ENCODE results near the gene NR2F2. TPM values are rescaled to one million over a fixed set of nuclear protein-coding genes. Genes with fewer than 3 reads are reported as not detected.

NR2F2 gene
- total and polyA plus RNA-seq, 2 experiments from 2014 or later, result 0.16 TPM; not detected in 1

GRCh38 chr15:96294766-96295165 lies 35.7 kb upstream of the NR2F2 start:
- Histone ChIP-seq H3K79me2 (replicated peaks; ENCODE audit: insufficient read depth) (no peaks in the 10 kb centered on the region), H3K9me2 (ENCODE audit: insufficient read depth) (peaks cover 3% of the 10 kb centered on the region; the same call in 1 of the 2 replicates), H2AFZ (no peak overlapping the region), H3K36me3 (ENCODE audit: insufficient read depth) (peaks cover 6% of the 10 kb centered on the region; the same call in 1 of the 2 replicates), H3K27ac (ENCODE audit: low read depth) (no peak overlapping the region; the same call in 1 of the 2 replicates), H3K27me3 (ENCODE audit: insufficient read depth) (no peaks in the 10 kb centered on the region), H3K4me3 (no peak overlapping the region), H3K4me1 (ENCODE audit: insufficient read depth) (peaks cover 33% of the 10 kb centered on the region), H3K4me2 (peak overlapping the region; percentile 12), H3F3A (replicated peaks; ENCODE audit: low read depth) (no peaks in the 10 kb centered on the region), H4K20me1 (replicated peaks; ENCODE audit: insufficient read depth) (no peaks in the 10 kb centered on the region)
- Mint-ChIP-seq H3K36me3 (ENCODE audit: low read depth) (peaks cover 15% of the 10 kb centered on the region; the same call in 2 of the 3 replicates), H3K9me3 (peaks cover 21% of the 10 kb centered on the region), H3K27ac (peak overlapping the region; percentile 33; the same call in 1 of the 2 replicates), H3K27me3 (ENCODE audit: insufficient read depth, low read depth, poor library complexity) (peaks cover 7% of the 10 kb centered on the region), H3K4me1 (peaks cover 28% of the 10 kb centered on the region), H3K4me3 (no peak overlapping the region)
- TF ChIP-seq CTCF (conservative IDR thresholded peaks at IDR 0.05; ENCODE audit: low read depth in 2 of 2) (no peak), NANOG (IDR thresholded peaks at IDR 0.05; ENCODE audit: borderline replicate concordance) (peak; percentile 75)
- DNase-seq (ENCODE audit: low spot score) (no peak), ATAC-seq (no peak; the same call in 2 of the 3 replicates)

- peaks cover 28% of the 10 kb centered on the region for H3K4me1 Mint-ChIP-seq
- peaks cover 21% of the 10 kb centered on the region for H3K9me3 Mint-ChIP-seq
- Histone ChIP-seq H3K79me2 (replicated peaks; ENCODE audit: insufficient read depth) (no peaks in the 10 kb centered on the region), H3K27ac (ENCODE audit: low read depth) (no peak overlapping the region), H3K27me3 (ENCODE audit: insufficient read depth) (no peaks in the 10 kb centered on the region), H3K4me1 (ENCODE audit: insufficient read depth) (peaks cover 33% of the 10 kb centered on the region), H2AFZ (no peak overlapping the region), H3K36me3 (ENCODE audit: insufficient read depth) (peaks cover 6% of the 10 kb centered on the region; the same call in 1 of the 2 replicates), H3K9me2 (ENCODE audit: insufficient read depth) (peaks cover 3% of the 10 kb centered on the region; the same call in 1 of the 2 replicates), H3K4me2 (no peak overlapping the region), H4K20me1 (replicated peaks; ENCODE audit: insufficient read depth) (no peaks in the 10 kb centered on the region), H3F3A (replicated peaks; ENCODE audit: low read depth) (no peaks in the 10 kb centered on the region), H3K4me3 (no peak overlapping the region)
- DNase-seq (ENCODE audit: low spot score) (no peak), ATAC-seq (no peak)
- H3K27ac Mint-ChIP-seq, result no peak overlapping the region
- H3K27me3 Mint-ChIP-seq (ENCODE audit: insufficient read depth, low read depth, poor library complexity), result peaks cover 4% of the 10 kb centered on the region
- TF ChIP-seq EZH2phosphoT487 (IDR thresholded peaks at IDR 0.05; ENCODE audit: unreplicated experiment) (no peak), ZNF331 (CRISPR knock-in tag; IDR thresholded peaks at IDR 0.05; ENCODE audit: low read depth) (no peak)
- peaks cover 15% of the 10 kb centered on the region; the same call in 2 of the 3 replicates for H3K36me3 Mint-ChIP-seq (ENCODE audit: low read depth)
- no peak overlapping the region for H3K4me3 Mint-ChIP-seq
Observed at GRCh38 chr15:96296264-96296663, 34.2 kb upstream of the NR2F2 start.

GRCh38 chr15:96297783-96298182 lies 32.7 kb upstream of the NR2F2 start:
- no peaks in the 10 kb centered on the region for H3F3A ChIP-seq (replicated peaks; ENCODE audit: low read depth)
- peaks cover 15% of the 10 kb centered on the region; the same call in 2 of the 3 replicates for H3K36me3 Mint-ChIP-seq (ENCODE audit: low read depth)
- peaks cover 4% of the 10 kb centered on the region for H3K27me3 Mint-ChIP-seq (ENCODE audit: insufficient read depth, low read depth, poor library complexity)
- no peaks in the 10 kb centered on the region for H3K27me3 ChIP-seq (ENCODE audit: insufficient read depth)
- H3K4me1 ChIP-seq (ENCODE audit: insufficient read depth), result peaks cover 33% of the 10 kb centered on the region
- peaks cover 3% of the 10 kb centered on the region; the same call in 1 of the 2 replicates for H3K9me2 ChIP-seq (ENCODE audit: insufficient read depth)
- DNase-seq (ENCODE audit: low spot score) (no peak), ATAC-seq (no peak)
- peaks cover 28% of the 10 kb centered on the region for H3K4me1 Mint-ChIP-seq
- no peak overlapping the region for H3K4me3 ChIP-seq
- H3K27ac Mint-ChIP-seq, result no peak overlapping the region
- H3K4me2 ChIP-seq, result no peak overlapping the region
- H3K9me3 Mint-ChIP-seq, result peaks cover 21% of the 10 kb centered on the region
- peaks cover 6% of the 10 kb centered on the region; the same call in 1 of the 2 replicates for H3K36me3 ChIP-seq (ENCODE audit: insufficient read depth)
- H2AFZ ChIP-seq, result no peak overlapping the region
- H3K79me2 ChIP-seq (replicated peaks; ENCODE audit: insufficient read depth), result no peaks in the 10 kb centered on the region
- H3K4me3 Mint-ChIP-seq, result no peak overlapping the region
- H4K20me1 ChIP-seq (replicated peaks; ENCODE audit: insufficient read depth), result no peaks in the 10 kb centered on the region
- no peak overlapping the region for H3K27ac ChIP-seq (ENCODE audit: low read depth)
- no peak for TF ChIP-seq ZNF331 (CRISPR knock-in tag; IDR thresholded peaks at IDR 0.05; ENCODE audit: low read depth)
- TF ChIP-seq CTCF (conservative IDR thresholded peaks at IDR 0.05; ENCODE audit: low read depth in 2 of 2), result no peak
- no peak for TF ChIP-seq STAT1 (IDR thresholded peaks at IDR 0.05; ENCODE audit: unreplicated experiment)
- TF ChIP-seq JUNB (IDR thresholded peaks at IDR 0.05; ENCODE audit: unreplicated experiment), result no peak
